ENCODE results near the gene CTDSPL. TPM values are rescaled to one million over a fixed set of nuclear protein-coding genes. Genes with fewer than 3 reads are reported as not detected.
A peak's percentile ranks its signal among the peaks of the same experiment; 100 is the strongest.

Gene CTDSPL
- total and polyA plus RNA-seq, 5 donors from 2014 or later = 0.08 to 1.7 TPM; not detected in 3

DNA sequence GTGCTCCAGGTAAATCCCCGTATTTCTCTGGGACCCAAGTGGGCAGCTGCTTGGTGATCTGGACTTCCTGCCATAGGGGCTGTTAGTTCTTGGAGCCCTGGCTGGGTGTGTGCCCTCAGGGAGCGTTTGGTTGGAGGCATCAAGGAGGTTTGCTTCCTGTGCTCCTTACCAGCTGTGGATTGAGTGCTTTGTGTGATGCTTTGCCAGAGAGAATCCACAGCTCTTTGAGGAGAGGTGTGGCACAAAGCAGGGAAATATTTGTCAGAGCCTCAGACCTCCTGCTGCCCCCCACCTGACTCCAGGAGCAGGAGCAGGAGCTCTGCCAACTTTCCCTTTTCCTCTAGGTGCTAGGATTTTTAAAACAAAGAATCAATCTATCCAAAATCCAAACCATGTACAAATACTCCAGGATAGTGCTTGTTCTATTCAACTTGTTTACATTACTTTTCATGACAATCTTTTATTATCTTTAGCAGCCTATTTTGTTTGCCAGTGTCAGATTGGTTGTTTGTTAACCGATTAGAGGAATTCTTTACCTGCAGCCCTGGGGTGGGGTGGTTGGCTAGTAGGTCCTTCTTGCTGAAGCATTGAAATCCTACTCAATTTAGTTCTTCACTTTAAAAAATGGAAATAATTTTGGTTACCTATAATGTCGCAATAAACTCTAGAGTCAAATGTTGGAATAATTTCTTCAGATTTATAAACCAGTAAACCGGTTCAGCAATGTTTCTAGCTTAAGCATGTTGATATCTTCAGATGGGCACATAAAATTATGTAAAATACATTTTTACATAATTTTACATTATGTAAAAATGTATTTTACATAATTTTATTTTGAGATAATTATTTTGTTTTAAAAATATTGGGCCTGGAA is 2.5 kb downstream of the CTDSPL start:
- DNase-seq (no peak), ATAC-seq (ENCODE audit: low read depth in 2 of 2) (no peak)
- H3K27me3 Mint-ChIP-seq = peaks cover 59% of the 10 kb centered on the region
- H3K9me3 Mint-ChIP-seq = peaks cover 0 to under 1% (median 0%) of the 10 kb centered on the region in 7 donors
- Histone ChIP-seq H3K27me3 (ENCODE audit: control insufficient read depth, insufficient read depth, low read length) (peaks cover 23% of the 10 kb centered on the region), H3K36me3 (ENCODE audit: control insufficient read depth, insufficient read depth, low read length) (no peaks in the 10 kb centered on the region), H3K9me3 (ENCODE audit: control insufficient read depth in 2 of 2, low read length in 2 of 2) (no peaks in the 10 kb centered on the region), H3K4me1 (ENCODE audit: control insufficient read depth, insufficient read depth, low read length, poor library complexity, severe bottlenecking) (peaks cover 13% of the 10 kb centered on the region), H3K4me3 (ENCODE audit: low read depth, low read length) (no peak overlapping the region), H3K27ac (ENCODE audit: insufficient read depth, low read length, poor library complexity, severe bottlenecking) (no peak overlapping the region)
- H3K4me3 Mint-ChIP-seq = peak overlapping the region in 1 of 4 donors; percentile 13
- H3K36me3 Mint-ChIP-seq = no peaks in the 10 kb centered on the region
- H3K27ac Mint-ChIP-seq = no peak overlapping the region
- H3K4me1 Mint-ChIP-seq = peaks cover 0 to 19% (median 9%) of the 10 kb centered on the region in 4 donors

DNA sequence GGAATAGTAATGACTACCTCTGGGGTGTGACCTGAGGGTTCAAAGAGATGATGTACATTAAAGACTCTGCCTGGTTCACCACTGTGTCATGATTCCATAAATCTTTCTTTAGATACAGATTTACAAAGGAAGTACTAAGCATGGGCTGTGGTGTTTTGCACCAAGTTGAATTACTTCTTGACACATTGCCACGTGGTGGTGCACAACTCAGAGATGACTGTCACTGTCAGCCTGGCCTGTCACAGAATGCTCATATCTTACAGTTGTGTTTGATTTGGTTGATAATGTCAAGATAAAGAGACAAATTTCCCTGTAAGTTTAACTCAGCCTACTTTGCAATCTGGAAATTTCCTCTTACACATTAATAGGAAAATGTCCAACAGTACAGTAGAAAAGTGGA is 3.2 kb downstream of the CTDSPL start:
- Mint-ChIP-seq H3K9me3 (peaks cover 0 to 8% (median 0%) of the 10 kb centered on the region in 7 donors), H3K4me3 (no peak overlapping the region), H3K27ac (no peak overlapping the region), H3K36me3 (no peaks in the 10 kb centered on the region), H3K27me3 (peaks cover 66% of the 10 kb centered on the region), H3K4me1 (peaks cover 0 to 19% (median 9%) of the 10 kb centered on the region in 4 donors)
- H3K4me3 ChIP-seq (ENCODE audit: low read depth, low read length) = no peak overlapping the region
- H3K36me3 ChIP-seq (ENCODE audit: control insufficient read depth, insufficient read depth, low read length) = no peaks in the 10 kb centered on the region
- no peak overlapping the region for H3K27ac ChIP-seq (ENCODE audit: insufficient read depth, low read length, poor library complexity, severe bottlenecking)
- ATAC-seq (ENCODE audit: low read depth in 2 of 2) (no peak), DNase-seq (peak in 1 of 3 donors; percentile 14)
- H3K4me1 ChIP-seq (ENCODE audit: control insufficient read depth, insufficient read depth, low read length, poor library complexity, severe bottlenecking) = peaks cover 13% of the 10 kb centered on the region
- H3K9me3 ChIP-seq (ENCODE audit: control insufficient read depth in 2 of 2, low read length in 2 of 2) = no peaks in the 10 kb centered on the region
- H3K27me3 ChIP-seq (ENCODE audit: control insufficient read depth, insufficient read depth, low read length) = peaks cover 23% of the 10 kb centered on the region

DNA sequence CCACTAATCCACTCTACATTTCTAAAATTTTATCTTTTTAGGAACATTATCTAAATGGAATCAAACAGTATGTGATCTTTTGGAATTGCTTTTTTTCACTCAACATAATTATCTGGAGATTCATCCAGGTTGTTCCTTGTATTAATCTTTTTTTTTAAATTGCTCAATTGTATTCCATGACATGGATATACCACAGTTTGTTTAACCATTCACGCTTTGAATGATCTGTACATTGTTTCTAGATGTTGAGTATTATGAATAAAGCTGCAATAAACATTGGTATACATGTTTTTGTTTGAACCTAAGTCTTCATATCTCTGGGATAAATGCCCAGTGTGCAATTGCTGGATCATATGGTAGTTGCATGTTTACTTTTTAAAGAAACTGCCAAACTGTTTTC is 5.5 kb downstream of the CTDSPL start:
- H3K9me3 ChIP-seq (ENCODE audit: control insufficient read depth in 2 of 2, low read length in 2 of 2) = peaks cover 12 to 15% of the 10 kb centered on the region in 2 experiments
- peaks cover 83% of the 10 kb centered on the region for H3K27me3 Mint-ChIP-seq
- peaks cover 0 to 12% (median 8%) of the 10 kb centered on the region in 7 donors for H3K9me3 Mint-ChIP-seq
- ATAC-seq (ENCODE audit: low read depth in 2 of 2) = no peak
- H3K4me3 ChIP-seq (ENCODE audit: low read depth, low read length) = no peak overlapping the region
- H3K4me1 Mint-ChIP-seq = peaks cover 0 to 10% (median 6%) of the 10 kb centered on the region in 4 donors
- H3K27ac ChIP-seq (ENCODE audit: insufficient read depth, low read length, poor library complexity, severe bottlenecking) = no peak overlapping the region
- peaks cover 23% of the 10 kb centered on the region for H3K27me3 ChIP-seq (ENCODE audit: control insufficient read depth, insufficient read depth, low read length)
- DNase-seq = no peak
- H3K27ac Mint-ChIP-seq = no peak overlapping the region
- no peaks in the 10 kb centered on the region for H3K4me1 ChIP-seq (ENCODE audit: control insufficient read depth, insufficient read depth, low read length, poor library complexity, severe bottlenecking)
- no peak overlapping the region for H3K4me3 Mint-ChIP-seq
- H3K36me3 ChIP-seq (ENCODE audit: control insufficient read depth, insufficient read depth, low read length) = no peaks in the 10 kb centered on the region
- H3K36me3 Mint-ChIP-seq = no peaks in the 10 kb centered on the region

DNA sequence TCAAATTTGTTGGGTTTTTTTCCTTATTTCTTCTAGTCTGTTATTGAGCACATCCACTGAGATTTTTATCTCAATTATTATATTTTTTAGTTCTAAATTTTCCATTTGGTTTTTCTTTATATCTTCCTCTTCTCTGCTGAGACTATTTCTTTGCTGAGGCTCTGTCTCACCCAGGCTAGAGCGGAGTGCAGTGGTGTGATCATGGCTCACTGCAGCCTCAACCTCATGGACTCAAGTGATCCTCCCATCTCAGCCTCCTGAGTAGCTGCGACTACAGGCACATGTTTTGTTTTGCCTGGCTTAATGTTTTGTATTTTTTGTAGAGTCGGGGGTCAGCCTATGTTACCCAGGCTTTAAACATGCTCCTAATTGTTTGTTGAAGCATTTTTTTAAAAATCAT is 10.2 kb downstream of the CTDSPL start:
- H3K27ac ChIP-seq (ENCODE audit: insufficient read depth, low read length, poor library complexity, severe bottlenecking) = no peak overlapping the region
- peaks cover 22 to 26% of the 10 kb centered on the region in 2 experiments for H3K9me3 ChIP-seq (ENCODE audit: control insufficient read depth in 2 of 2, low read length in 2 of 2)
- Mint-ChIP-seq H3K4me1 (no peaks in the 10 kb centered on the region), H3K36me3 (no peaks in the 10 kb centered on the region), H3K27me3 (peaks cover 53% of the 10 kb centered on the region), H3K27ac (no peak overlapping the region), H3K4me3 (no peak overlapping the region), H3K9me3 (peaks cover 0 to 20% (median 10%) of the 10 kb centered on the region in 7 donors)
- no peak for ATAC-seq (ENCODE audit: low read depth in 2 of 2)
- no peaks in the 10 kb centered on the region for H3K36me3 ChIP-seq (ENCODE audit: control insufficient read depth, insufficient read depth, low read length)
- no peak overlapping the region for H3K4me3 ChIP-seq (ENCODE audit: low read depth, low read length)
- H3K27me3 ChIP-seq (ENCODE audit: control insufficient read depth, insufficient read depth, low read length) = no peaks in the 10 kb centered on the region
- no peak for DNase-seq
- no peaks in the 10 kb centered on the region for H3K4me1 ChIP-seq (ENCODE audit: control insufficient read depth, insufficient read depth, low read length, poor library complexity, severe bottlenecking)

DNA sequence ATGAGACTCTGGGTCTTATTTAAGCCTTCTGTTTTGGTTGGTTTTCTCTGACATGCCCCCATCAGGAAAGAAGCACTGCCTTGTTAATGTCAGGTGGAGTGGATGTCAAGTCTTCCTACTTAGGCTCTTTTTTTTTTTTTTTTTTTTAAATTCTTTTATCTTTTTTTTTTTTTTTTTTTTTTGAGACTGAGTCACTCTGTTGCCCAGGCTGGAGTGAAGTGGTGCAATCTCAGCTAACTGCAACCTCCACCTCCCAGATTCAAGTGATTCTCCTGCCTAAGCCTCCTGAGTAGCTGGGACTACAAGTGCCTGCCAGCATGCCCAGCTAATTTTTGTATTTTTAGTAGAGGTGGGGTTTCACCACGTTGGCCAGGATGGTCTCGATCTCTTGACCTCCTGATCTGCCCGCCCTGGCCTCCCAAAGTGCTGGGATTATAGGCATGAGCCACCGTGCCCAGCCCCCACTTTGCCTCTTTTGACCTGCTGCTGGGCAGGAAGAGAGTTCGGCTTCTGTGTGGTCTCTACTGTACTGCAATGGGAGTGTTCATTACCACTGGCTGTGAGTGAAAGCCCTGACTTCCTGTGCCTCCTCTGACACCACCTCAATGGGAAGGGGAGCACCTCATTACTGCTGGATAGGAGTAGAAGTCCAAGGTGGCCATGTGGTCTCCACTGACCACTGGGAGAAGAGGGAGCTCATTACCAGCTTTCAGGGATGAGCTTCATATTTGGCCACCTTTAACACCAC is 10.9 kb downstream of the CTDSPL start:
- ATAC-seq (ENCODE audit: low read depth in 2 of 2) (no peak), DNase-seq (no peak)
- Histone ChIP-seq H3K4me3 (ENCODE audit: low read depth, low read length) (no peak overlapping the region), H3K27me3 (ENCODE audit: control insufficient read depth, insufficient read depth, low read length) (no peaks in the 10 kb centered on the region), H3K36me3 (ENCODE audit: control insufficient read depth, insufficient read depth, low read length) (no peaks in the 10 kb centered on the region), H3K4me1 (ENCODE audit: control insufficient read depth, insufficient read depth, low read length, poor library complexity, severe bottlenecking) (no peaks in the 10 kb centered on the region), H3K9me3 (ENCODE audit: control insufficient read depth in 2 of 2, low read length in 2 of 2) (peaks cover 22 to 26% of the 10 kb centered on the region in 2 experiments), H3K27ac (ENCODE audit: insufficient read depth, low read length, poor library complexity, severe bottlenecking) (no peak overlapping the region)
- H3K36me3 Mint-ChIP-seq = no peaks in the 10 kb centered on the region
- no peaks in the 10 kb centered on the region for H3K4me1 Mint-ChIP-seq
- no peak overlapping the region for H3K27ac Mint-ChIP-seq
- H3K4me3 Mint-ChIP-seq = no peak overlapping the region
- H3K9me3 Mint-ChIP-seq = peaks cover 0 to 20% (median 11%) of the 10 kb centered on the region in 7 donors
- H3K27me3 Mint-ChIP-seq = peaks cover 46% of the 10 kb centered on the region

DNA sequence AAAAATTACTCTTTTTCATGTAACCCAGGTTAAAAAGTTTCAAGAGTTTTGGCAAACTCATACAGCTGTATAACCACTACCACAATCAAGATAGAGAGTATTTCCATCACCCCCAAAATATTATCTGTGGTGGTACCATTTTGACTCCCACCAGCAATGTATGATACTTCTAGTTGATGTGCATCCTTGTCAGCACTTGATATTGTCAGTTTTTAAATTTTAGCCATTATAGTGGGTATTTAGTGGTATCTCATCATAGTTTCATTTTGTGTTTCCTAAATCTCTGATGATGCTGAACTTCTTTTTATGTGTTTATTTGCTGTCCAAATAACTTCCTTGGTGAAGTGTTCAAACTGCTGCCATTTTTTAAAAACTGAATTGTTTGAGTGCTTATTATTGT is 14.6 kb downstream of the CTDSPL start:
- ATAC-seq (ENCODE audit: low read depth in 2 of 2) = no peak

DNA sequence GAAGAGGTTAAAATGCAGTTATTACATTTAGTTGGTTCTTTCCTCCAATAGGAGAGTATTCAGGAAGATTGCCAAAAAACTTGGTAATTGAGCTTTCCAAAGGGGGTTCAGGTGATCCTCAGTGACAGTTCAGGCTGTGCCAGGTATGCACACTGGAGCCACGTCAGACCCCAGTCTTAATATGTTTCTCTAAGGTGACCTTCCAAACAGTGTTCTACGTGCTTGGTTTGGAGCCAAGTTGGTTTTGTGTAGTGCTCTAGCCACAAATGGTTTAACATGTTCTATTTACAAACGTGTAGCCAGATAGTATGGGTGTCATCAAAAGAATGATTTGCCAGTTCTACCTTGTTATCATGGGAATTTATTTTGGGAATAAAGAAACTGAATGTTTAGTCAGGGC is 21.0 kb downstream of the CTDSPL start:
- Histone ChIP-seq H3K27ac (ENCODE audit: insufficient read depth, low read length, poor library complexity, severe bottlenecking) (no peak overlapping the region), H3K4me1 (ENCODE audit: control insufficient read depth, insufficient read depth, low read length, poor library complexity, severe bottlenecking) (no peaks in the 10 kb centered on the region), H3K9me3 (ENCODE audit: control insufficient read depth in 2 of 2, low read length in 2 of 2) (no peaks in the 10 kb centered on the region), H3K27me3 (ENCODE audit: control insufficient read depth, insufficient read depth, low read length) (peaks cover 9% of the 10 kb centered on the region), H3K4me3 (ENCODE audit: low read depth, low read length) (no peak overlapping the region), H3K36me3 (ENCODE audit: control insufficient read depth, insufficient read depth, low read length) (no peaks in the 10 kb centered on the region)
- H3K27me3 Mint-ChIP-seq = peaks cover 28% of the 10 kb centered on the region
- DNase-seq = no peak
- H3K36me3 Mint-ChIP-seq = no peaks in the 10 kb centered on the region
- no peak overlapping the region for H3K4me3 Mint-ChIP-seq
- peaks cover 0 to 1% (median 0%) of the 10 kb centered on the region in 7 donors for H3K9me3 Mint-ChIP-seq
- no peak overlapping the region for H3K27ac Mint-ChIP-seq
- no peak for ATAC-seq (ENCODE audit: low read depth in 2 of 2)
- H3K4me1 Mint-ChIP-seq = no peaks in the 10 kb centered on the region

More for the DNA sequence above, 14.6 kb downstream of the CTDSPL start:
- Histone ChIP-seq H3K27me3 (ENCODE audit: control insufficient read depth, insufficient read depth, low read length) (peaks cover 3% of the 10 kb centered on the region), H3K4me1 (ENCODE audit: control insufficient read depth, insufficient read depth, low read length, poor library complexity, severe bottlenecking) (no peaks in the 10 kb centered on the region), H3K9me3 (ENCODE audit: control insufficient read depth in 2 of 2, low read length in 2 of 2) (peaks cover 16 to 20% of the 10 kb centered on the region in 2 experiments), H3K27ac (ENCODE audit: insufficient read depth, low read length, poor library complexity, severe bottlenecking) (no peak overlapping the region), H3K4me3 (ENCODE audit: low read depth, low read length) (no peak overlapping the region), H3K36me3 (ENCODE audit: control insufficient read depth, insufficient read depth, low read length) (no peaks in the 10 kb centered on the region)
- DNase-seq = no peak
- H3K27ac Mint-ChIP-seq = no peak overlapping the region
- H3K36me3 Mint-ChIP-seq = no peaks in the 10 kb centered on the region
- peaks cover 32% of the 10 kb centered on the region for H3K27me3 Mint-ChIP-seq
- no peaks in the 10 kb centered on the region for H3K4me1 Mint-ChIP-seq
- H3K9me3 Mint-ChIP-seq = peaks cover 0 to 16% (median 6%) of the 10 kb centered on the region in 7 donors
- no peak overlapping the region for H3K4me3 Mint-ChIP-seq
